ENCODE measurements around the gene SERPINA12.

The SERPINA12 gene

DNA sequence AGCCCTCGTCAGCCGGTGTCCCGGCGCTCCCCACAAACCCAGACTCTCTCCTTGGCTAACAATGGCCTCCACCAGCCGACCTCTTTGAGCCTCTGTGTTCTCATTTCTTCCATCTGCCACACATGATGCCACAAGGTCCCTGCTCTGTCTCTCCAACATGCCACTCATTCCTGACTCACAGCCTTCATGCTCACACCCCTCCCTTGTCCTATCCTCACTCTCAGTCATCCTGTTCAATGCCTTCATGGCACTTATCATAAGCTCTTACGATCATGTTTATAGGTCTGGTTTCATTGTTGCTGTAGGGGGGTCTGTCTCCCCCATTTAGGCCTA lies 47.1 kb downstream of the SERPINA12 start:
- DNase-seq: no peak

DNA sequence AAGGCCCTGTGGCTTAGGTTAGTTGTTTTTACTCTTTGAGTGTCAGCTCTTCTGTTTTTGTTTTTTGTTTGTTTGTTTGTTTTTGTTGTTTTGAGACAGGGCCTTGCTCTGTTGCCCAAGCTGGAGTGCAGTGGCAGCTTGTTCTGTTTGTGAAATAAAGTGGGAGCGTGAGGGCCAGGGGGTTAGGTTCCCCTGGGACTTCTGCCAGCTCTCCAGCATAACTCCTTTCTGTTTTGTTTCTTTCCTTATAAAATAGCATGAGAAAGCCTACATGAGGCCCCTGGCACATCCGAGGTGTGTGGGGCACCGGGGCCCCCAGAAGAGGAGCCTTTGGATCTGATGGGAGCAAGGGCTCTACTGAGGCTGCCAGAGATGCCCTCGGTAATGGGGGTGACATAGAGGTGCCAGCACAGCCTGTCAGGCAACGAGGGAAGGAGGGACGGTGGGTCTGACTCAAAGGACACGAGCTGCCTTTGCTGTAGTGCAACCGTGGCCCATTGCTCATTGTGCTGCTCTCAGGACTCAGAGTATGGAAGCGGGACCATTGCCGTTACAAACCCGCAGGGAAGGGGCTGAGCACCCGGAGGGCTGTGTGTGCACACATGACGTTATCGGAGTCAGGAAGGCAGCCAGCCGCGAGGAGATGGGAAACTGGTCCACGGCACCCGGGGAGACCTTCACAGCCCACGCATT lies 47.6 kb downstream of the SERPINA12 start:
- no peak for DNase-seq

DNA sequence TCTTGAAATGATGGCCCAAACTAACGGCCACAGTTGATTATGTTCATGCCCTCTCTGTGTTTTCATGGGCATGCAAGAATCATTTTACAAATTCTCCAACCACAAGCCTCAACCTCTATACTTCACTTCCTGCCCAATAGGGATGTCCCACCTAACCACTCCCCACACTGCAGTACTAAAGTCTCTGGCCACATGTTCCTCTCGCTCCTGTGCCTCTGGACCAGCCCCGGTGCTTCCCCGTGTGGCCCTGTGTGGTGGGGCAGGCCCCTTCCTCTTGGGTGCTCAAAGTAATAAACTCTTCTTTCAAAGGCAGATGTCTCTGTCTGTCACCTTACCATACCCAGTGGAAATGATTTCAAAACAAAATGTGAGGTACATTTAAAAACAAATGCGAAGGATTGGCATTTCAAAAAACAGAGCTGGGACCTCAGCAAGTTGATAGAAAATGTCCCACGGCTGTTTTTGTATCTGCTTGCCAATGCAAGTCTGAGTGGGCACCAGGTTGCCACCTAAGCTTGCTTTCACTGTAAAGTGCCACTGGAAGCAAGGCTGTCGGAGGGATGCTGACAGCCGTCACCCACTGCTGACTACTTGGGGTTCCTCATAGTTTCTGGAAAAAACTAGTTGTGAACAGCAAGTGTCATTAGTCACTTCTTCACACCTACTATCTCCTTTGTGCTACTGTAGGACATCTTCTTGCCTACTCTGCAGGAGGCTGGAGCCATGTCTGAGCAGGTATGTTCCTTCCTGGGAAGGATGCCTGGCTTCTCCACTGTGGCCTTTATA lies 48.4 kb downstream of the SERPINA12 start:
- DNase-seq: no peak

DNA sequence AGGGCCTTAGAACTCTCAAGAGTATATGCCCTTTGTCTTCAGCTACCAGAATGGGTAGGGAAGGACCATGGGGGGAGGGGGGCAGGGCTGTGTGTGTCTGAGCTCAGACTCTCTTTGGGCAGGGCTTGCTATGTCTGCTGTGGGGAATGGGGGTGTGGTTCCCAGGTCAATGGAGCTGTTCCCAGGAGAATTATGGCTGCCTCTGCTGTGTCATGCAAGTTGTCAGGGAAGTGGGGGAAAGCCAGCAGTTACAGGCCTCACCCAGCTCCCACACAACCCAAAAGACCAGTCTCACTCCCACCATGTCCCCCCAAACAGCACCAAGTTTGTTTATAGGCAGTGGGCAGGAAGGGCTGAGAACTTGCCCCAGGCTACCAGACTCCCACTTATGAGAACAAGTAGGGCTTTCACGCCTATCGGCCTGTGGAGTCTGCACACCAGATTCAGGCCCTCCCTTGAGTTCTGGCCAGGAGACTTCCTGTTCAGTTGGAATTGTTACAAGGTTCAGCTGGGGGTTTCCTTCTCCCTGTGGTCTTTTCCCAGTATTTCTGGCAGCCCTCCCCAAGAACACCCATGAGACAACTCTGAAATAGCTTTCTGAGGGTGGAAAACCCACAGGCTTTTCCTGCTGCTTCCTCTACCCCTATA lies 50.6 kb downstream of the SERPINA12 start:
- no peak for DNase-seq

DNA sequence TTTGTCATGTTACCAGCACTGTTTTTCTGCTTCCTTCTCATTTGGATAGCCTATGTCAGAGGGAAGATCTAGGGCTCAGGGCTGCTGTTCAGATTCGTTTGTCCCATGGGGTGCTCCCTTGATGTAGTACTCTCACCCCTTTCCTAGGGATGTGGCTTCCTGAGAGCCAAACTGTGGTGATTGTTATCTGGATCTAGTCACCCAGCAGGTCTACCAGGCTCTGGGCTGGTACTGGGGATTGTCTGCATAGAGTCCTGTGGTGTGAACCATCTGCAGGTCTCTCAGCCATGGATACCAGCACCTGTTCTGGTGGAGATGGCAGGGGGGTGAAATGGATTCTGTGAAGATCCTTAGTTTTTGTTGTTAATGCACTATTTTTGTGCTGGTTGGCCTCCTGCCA lies 51.2 kb downstream of the SERPINA12 start:
- no peak for DNase-seq

DNA sequence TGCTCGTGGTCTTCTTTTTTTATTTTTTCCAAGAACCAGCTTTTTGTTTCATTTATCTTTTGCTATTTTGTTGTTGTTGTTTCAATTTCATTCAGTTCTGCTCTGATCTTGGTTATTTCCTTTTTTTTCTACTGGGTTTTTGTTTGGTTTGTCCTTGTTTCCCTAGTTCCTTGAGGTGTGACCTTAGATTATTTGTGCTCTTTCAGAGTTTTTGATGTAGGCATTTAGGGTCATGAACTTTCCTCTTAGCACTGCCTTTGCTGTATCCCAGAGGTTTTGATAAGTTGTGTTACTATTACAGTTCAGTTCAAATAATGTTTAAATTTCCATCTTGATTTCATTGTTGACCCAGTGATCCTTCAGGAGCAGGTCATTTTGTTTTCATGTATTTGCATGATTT lies 53.3 kb downstream of the SERPINA12 start:
- DNase-seq: no peak

DNA sequence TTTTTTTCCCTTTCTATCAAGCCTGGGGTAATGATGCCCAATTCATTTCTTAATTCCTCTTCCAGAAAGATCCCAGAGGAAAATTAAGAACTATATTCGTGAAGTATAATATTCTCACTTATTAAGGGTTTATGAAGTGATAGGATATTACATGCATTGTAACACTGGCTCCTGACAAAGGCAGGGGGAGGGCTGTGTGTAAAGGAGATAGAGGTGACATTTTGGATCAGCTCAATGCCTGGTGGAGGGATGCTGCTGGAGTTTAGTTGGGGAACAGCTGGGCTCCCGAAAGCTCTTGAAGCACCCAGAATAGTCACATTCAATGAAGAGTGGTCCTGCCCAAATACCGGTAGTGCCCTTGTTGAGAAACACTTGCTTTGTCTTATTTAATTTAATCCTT lies 57.4 kb downstream of the SERPINA12 start:
- no peak for DNase-seq

DNA sequence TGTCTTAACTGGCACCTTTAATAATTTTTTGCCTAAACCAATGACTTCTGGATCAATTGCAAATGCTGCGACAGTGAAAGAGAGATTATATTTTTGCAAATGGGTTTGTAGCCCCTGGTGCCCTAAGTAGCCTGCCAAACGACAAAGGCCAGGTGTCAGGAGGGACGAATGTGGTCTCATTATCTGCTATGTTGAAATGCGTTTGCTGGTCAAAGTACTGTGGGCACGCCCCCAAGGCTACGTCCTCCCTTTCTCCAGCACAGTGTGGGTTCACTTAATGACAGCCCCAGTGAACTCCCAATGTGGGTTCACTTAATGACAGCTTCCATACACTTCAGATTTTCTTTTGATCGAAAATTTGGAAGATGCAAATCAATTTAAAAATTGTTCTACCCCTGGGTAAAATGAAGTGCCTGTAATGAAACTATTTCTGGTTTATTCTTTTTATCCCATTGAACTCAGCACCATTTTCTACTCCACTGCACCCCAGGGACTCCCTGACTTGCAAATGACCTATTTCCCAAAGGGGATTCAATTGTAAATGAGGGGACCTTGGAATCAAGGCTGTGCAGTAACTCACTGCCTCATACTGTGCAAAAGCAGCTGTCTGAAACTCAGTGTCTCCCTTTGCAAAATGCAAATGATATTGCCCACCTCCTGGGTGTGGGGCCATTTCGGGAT lies 58.0 kb downstream of the SERPINA12 start:
- DNase-seq: no peak

DNA sequence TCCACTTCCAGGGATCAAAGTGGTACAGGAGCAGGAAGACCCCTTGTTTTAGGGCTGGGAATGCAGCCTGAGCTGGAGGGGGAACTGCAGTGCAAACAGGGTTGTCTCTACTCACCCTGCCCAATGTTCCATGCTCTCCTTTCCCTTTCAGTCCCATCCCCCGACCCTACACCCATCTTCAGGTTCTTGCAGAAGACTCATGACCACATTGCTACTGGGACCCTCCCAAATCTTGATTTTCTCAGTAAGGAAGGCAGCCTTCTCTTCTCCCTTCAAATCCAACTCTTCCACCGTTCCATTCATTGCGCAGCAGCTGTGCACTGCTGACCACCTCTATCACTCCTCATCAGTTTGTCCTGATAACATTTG lies 58.6 kb downstream of the SERPINA12 start:
- DNase-seq: no peak

DNA sequence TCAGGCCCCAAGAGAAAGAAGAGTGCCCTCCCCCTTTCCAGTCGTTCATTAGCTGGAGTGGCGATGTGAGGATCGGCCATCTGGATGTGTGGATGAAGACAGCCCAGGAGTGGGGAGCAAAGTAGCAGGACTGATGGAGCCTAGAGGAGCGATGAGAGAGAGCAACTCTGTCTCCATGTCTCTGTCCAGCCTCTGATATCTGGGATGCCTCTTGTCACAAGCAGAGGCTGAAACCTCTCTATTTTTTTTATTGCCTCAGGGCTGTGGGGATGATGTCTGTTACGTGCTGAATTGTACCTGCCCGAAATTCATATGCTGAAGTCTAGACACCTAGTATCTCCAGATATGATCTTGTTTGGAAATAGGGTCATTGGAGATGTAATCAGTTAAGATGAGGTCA lies 59.3 kb downstream of the SERPINA12 start:
- no peak for DNase-seq

DNA sequence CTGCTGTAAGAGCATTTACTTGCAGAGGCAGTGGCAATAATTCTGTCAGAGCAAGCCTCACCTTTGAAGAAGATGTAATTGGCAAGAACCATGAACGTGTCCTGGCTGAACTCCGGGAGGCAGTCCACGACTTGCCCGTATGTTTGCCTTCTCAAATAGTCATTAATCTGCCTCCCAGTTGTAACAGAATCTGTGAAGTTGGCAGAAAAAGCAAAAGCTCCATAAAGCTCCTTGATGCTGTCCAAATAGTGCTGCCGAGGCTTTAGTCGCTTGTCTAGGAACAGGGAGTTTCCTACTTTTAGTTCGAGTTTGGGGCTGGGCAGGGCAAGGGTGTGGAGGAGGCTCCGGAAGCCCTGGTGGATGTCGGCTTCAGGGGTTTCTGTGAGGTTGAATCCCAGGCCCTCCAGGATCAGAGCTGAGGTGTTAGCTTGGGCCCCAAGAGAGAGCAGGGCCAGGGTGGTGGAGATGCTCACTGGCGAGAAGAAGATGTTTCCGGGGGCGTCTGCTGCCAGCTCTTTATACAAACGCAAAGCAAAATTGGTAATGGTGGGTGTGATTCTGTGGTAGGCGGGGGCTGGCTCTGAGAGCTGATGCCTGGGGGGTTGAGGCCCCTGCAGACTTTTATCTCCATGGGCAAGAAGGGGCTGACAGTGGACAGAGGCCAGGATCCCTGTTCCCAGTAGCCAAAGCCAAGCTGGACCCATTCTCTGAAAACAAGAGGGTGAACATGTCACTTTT lies 61.0 kb downstream of the SERPINA12 start:
- DNase-seq: no peak

DNA sequence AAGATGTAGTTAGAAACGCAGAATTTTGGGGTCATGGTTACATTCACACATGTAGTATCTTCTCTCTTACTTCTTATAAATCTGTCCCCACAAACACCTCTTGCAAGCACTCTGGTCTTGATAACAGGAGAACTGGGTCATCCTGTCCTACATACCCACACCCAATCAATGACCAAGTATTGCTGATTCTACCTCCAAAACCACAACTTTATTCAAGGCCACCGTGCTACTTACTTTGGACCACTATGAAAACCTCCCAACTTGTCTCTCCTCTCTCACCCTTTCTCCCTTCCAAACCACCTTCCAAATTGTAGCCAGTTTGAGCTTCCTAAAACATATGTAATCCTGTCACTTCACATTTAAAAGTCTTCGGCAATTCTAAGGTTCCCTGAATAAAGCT lies 62.1 kb downstream of the SERPINA12 start:
- DNase-seq: no peak

DNA sequence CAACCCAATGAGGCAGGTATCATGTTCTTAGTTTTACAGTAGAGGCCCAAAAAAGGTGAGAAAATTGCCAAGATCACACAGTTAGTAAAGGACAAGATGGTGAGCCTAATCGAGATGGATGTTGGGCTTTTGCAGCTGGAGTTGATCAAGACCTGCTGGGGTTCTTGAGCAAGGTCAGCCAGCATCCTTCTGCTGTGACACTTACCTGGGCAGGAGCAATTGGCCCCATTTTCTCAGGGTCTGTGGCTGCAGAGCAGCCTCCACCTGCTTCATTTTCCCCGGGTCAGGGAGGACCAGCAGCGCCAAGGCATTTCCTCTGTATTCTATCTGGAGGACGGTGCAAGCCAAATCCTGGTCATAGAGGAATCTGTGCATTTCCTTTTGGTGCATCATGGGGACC lies 63.1 kb downstream of the SERPINA12 start:
- no peak for DNase-seq

DNA sequence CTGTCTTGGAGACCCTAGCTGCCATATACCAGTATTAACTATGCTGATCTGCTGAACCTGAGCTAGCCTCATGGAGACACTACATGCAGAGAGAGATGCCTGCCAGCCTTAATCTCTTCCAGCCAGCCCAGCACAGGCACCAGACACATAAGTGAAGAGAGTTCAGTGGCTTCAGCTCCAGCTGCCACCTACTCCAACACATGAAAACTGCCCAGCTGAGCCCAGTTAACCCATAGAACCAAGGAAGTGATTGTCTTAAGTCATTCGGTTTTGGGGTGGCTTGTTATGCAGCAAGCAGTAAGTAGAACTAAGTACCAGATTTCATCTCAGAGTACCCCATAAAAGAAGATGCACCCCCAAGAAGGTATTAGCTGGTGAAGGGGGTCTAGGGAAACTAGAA lies 64.3 kb downstream of the SERPINA12 start:
- DNase-seq: no peak

DNA sequence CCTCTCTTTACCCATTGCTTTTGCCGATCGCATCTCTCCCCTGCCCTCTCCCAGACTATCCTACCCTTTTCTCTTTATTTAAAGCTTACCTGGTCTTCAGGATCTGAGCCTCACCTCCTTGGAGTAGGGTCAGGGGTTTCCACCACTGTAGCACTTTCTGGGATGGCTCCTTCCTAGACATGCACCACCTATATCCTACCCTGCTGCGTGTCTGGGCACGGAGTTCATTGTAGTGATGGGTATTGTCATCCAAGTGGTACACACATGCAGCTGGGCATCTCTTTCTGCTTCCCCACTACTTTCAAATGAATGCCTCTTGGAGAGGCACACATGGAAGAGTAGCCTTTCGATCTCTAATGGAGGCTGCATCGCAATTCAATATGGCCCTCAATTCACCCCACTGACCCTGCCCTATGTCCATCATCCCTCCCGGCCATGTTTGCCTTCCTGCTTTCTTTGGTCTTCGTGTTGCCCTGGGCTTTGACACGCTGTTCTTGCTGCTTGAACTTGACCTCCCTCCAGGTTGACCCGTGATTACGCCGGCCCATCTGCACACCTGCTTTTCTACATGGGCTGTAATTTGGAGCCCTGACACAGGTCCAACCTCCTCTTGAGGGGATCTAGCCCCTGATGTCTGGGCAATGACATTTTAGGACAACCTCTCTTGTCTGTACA lies 67.6 kb downstream of the SERPINA12 start:
- no peak for DNase-seq

DNA sequence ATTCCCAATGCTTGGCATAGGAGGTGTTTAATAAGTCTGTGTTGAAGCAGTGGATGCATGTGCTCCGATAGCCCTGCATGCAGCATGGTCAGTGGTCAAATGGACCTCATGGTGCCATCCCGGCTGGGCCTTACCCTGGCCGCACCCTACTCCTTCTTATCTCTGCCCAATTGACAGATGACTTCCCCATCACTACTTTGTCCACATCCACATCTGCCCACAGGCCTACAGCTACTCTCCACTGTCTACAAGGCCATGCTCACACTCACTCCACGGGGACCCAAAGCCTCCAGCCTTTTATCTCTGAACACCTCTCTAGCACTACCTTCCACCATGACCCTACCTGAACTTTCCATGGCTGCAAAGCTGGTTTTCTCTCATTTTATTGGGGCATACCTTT lies 68.1 kb downstream of the SERPINA12 start:
- DNase-seq: no peak

DNA sequence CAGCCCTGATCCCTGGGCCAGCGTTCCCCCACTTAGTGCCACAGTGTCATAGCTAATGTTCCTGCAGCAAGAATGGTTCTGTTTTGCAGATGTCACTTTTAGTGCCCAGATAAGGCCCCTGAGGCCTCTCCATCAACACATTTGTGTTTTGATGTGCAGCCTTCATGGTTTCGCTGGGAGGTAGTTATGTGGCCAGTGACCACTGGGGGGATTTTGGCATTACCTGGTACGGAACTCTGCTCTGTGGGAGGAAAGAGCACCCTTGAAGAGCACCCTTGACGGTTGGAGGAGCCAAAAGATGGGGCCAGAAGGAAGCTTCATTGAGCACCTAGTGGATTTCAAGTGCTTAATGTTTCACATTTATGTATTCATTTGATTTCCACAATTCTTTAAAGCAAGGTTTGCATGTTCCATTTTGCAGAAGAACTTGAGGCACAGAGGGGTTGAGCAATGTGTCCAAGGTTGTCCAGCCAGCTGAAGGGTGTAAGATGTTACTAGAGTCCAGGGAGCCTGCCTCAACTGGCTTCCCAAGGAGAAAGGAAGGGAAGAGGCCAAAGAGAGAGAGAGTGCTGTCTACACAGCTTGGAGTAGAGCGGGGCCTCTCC lies 69.7 kb downstream of the SERPINA12 start:
- DNase-seq: no peak

Measured in GOT3 (cell line).